Fibroblast of upper back skin (primary cell): ENCODE results near the gene AFAP1.
A peak's percentile ranks its signal among the peaks of the same experiment; 100 is the strongest.

Experiments used
- DNase-seq: peaks from one replicate; pipeline ENCODE4 v3.0.0-alpha.2; 2013

AFAP1 gene

GRCh38 chr4:7766086-7766485 is 173.6 kb downstream of the AFAP1 start:
- no peak for DNase-seq

- no peak for DNase-seq
Measured at GRCh38 chr4:7765666-7766065, 174.0 kb downstream of the AFAP1 start.

GRCh38 chr4:7764466-7764865 is 175.2 kb downstream of the AFAP1 start:
- DNase-seq = no peak

GRCh38 chr4:7763788-7764187 is 175.9 kb downstream of the AFAP1 start:
- peak; percentile 73 for DNase-seq

- no peak for DNase-seq
Measured at GRCh38 chr4:7763106-7763505, 176.6 kb downstream of the AFAP1 start.

- no peak for DNase-seq
Measured at GRCh38 chr4:7762376-7763030, 177.2 kb downstream of the AFAP1 start.

- peak; percentile 42 for DNase-seq
Measured at GRCh38 chr4:7761720-7762119, 177.9 kb downstream of the AFAP1 start.

GRCh38 chr4:7761312-7761711 is 178.3 kb downstream of the AFAP1 start:
- DNase-seq = no peak

- no peak for DNase-seq
Measured at GRCh38 chr4:7760706-7761105, 179.0 kb downstream of the AFAP1 start.

GRCh38 chr4:7760228-7760627 is 179.4 kb downstream of the AFAP1 start:
- no peak for DNase-seq

GRCh38 chr4:7759635-7760034 is 180.0 kb downstream of the AFAP1 start:
- no peak for DNase-seq

- no peak for DNase-seq
Measured at GRCh38 chr4:7759216-7759615, 180.4 kb downstream of the AFAP1 start.

- no peak for DNase-seq
Measured at GRCh38 chr4:7758476-7758875, 181.2 kb downstream of the AFAP1 start.

GRCh38 chr4:7757501-7758471 is 181.9 kb downstream of the AFAP1 start:
- no peak for DNase-seq

GRCh38 chr4:7756561-7757355 is 182.9 kb downstream of the AFAP1 start:
- no peak for DNase-seq

- DNase-seq = no peak
Measured at GRCh38 chr4:7756071-7756470, 183.6 kb downstream of the AFAP1 start.

- no peak for DNase-seq
Measured at GRCh38 chr4:7755561-7755960, 184.1 kb downstream of the AFAP1 start.

GRCh38 chr4:7754565-7755262 is 184.9 kb downstream of the AFAP1 start:
- no peak for DNase-seq

GRCh38 chr4:7753931-7754465 is 185.7 kb downstream of the AFAP1 start:
- DNase-seq = no peak

GRCh38 chr4:7753271-7753670 is 186.4 kb downstream of the AFAP1 start:
- no peak for DNase-seq

GRCh38 chr4:7752649-7753048 is 187.0 kb downstream of the AFAP1 start:
- no peak for DNase-seq

GRCh38 chr4:7750972-7751371 is 188.7 kb downstream of the AFAP1 start:
- no peak for DNase-seq
